Measurements from ENCODE around the gene SH2D3C.

The SH2D3C gene

GRCh38 chr9:127749090-127749787 lies 29.2 kb downstream of the SH2D3C start:
- no peaks in the 10 kb centered on the region for H3K79me2 ChIP-seq (ENCODE audit: insufficient read depth, low read depth)
- no peak overlapping the region for H2AFZ ChIP-seq (ENCODE audit: low read depth)
- no peaks in the 10 kb centered on the region for H4K20me1 ChIP-seq (ENCODE audit: insufficient read depth)
- no peaks in the 10 kb centered on the region for H3K4me1 ChIP-seq (ENCODE audit: low read depth, poor library complexity, severe bottlenecking)
- no peak for TF ChIP-seq CTCF (conservative IDR thresholded peaks at IDR 0.05; ENCODE audit: low read depth, low read length)
- H3K4me3 ChIP-seq (IDR thresholded peaks at IDR 0.05; ENCODE audit: insufficient read depth, low read depth, low read length): no peak overlapping the region
- H3K36me3 ChIP-seq (ENCODE audit: insufficient read depth): no peaks in the 10 kb centered on the region
- H3K27me3 ChIP-seq (ENCODE audit: insufficient read depth, low read depth): no peaks in the 10 kb centered on the region
- H3K4me2 ChIP-seq: no peak overlapping the region
- H3K9ac ChIP-seq: no peak overlapping the region
- no peak overlapping the region for H3K27ac ChIP-seq

- TF ChIP-seq CTCF (conservative IDR thresholded peaks at IDR 0.05; ENCODE audit: low read depth, low read length): no peak
- H4K20me1 ChIP-seq (ENCODE audit: insufficient read depth): no peaks in the 10 kb centered on the region
These were observed 31.4 kb downstream of the SH2D3C start for GRCh38 chr9:127746959-127747569.

GRCh38 chr9:127744398-127745110 lies 33.9 kb downstream of the SH2D3C start:
- Histone ChIP-seq H3K4me2 (no peak overlapping the region), H4K20me1 (ENCODE audit: insufficient read depth) (no peaks in the 10 kb centered on the region), H3K27ac (no peak overlapping the region), H3K27me3 (ENCODE audit: insufficient read depth, low read depth) (no peaks in the 10 kb centered on the region), H3K9ac (no peak overlapping the region), H3K79me2 (ENCODE audit: insufficient read depth, low read depth) (no peaks in the 10 kb centered on the region), H3K4me3 (IDR thresholded peaks at IDR 0.05; ENCODE audit: insufficient read depth, low read depth, low read length) (no peak overlapping the region), H2AFZ (ENCODE audit: low read depth) (no peak overlapping the region), H3K4me1 (ENCODE audit: low read depth, poor library complexity, severe bottlenecking) (no peaks in the 10 kb centered on the region), H3K36me3 (ENCODE audit: insufficient read depth) (no peaks in the 10 kb centered on the region)
- no peak for TF ChIP-seq CTCF (conservative IDR thresholded peaks at IDR 0.05; ENCODE audit: low read depth, low read length)

More at GRCh38 chr9:127746959-127747569, 31.4 kb downstream of the SH2D3C start:
- Histone ChIP-seq H2AFZ (ENCODE audit: low read depth) (no peak overlapping the region), H3K36me3 (ENCODE audit: insufficient read depth) (no peaks in the 10 kb centered on the region), H3K27me3 (ENCODE audit: insufficient read depth, low read depth) (no peaks in the 10 kb centered on the region), H3K27ac (no peak overlapping the region), H3K79me2 (ENCODE audit: insufficient read depth, low read depth) (no peaks in the 10 kb centered on the region), H3K9ac (no peak overlapping the region), H3K4me1 (ENCODE audit: low read depth, poor library complexity, severe bottlenecking) (no peaks in the 10 kb centered on the region), H3K4me3 (IDR thresholded peaks at IDR 0.05; ENCODE audit: insufficient read depth, low read depth, low read length) (no peak overlapping the region), H3K4me2 (no peak overlapping the region)

GRCh38 chr9:127742435-127743088 lies 35.9 kb downstream of the SH2D3C start:
- H3K27me3 ChIP-seq (ENCODE audit: insufficient read depth, low read depth): no peaks in the 10 kb centered on the region
- no peak overlapping the region for H3K4me3 ChIP-seq (IDR thresholded peaks at IDR 0.05; ENCODE audit: insufficient read depth, low read depth, low read length)
- no peaks in the 10 kb centered on the region for H3K36me3 ChIP-seq (ENCODE audit: insufficient read depth)
- no peak overlapping the region for H3K9ac ChIP-seq
- H2AFZ ChIP-seq (ENCODE audit: low read depth): no peak overlapping the region
- H3K4me1 ChIP-seq (ENCODE audit: low read depth, poor library complexity, severe bottlenecking): no peaks in the 10 kb centered on the region
- no peak overlapping the region for H3K4me2 ChIP-seq
- TF ChIP-seq CTCF (conservative IDR thresholded peaks at IDR 0.05; ENCODE audit: low read depth, low read length): no peak
- no peaks in the 10 kb centered on the region for H4K20me1 ChIP-seq (ENCODE audit: insufficient read depth)
- no peak overlapping the region for H3K27ac ChIP-seq
- H3K79me2 ChIP-seq (ENCODE audit: insufficient read depth, low read depth): no peaks in the 10 kb centered on the region
